ENCODE data around the gene QRFP.

Gene QRFP

DNA sequence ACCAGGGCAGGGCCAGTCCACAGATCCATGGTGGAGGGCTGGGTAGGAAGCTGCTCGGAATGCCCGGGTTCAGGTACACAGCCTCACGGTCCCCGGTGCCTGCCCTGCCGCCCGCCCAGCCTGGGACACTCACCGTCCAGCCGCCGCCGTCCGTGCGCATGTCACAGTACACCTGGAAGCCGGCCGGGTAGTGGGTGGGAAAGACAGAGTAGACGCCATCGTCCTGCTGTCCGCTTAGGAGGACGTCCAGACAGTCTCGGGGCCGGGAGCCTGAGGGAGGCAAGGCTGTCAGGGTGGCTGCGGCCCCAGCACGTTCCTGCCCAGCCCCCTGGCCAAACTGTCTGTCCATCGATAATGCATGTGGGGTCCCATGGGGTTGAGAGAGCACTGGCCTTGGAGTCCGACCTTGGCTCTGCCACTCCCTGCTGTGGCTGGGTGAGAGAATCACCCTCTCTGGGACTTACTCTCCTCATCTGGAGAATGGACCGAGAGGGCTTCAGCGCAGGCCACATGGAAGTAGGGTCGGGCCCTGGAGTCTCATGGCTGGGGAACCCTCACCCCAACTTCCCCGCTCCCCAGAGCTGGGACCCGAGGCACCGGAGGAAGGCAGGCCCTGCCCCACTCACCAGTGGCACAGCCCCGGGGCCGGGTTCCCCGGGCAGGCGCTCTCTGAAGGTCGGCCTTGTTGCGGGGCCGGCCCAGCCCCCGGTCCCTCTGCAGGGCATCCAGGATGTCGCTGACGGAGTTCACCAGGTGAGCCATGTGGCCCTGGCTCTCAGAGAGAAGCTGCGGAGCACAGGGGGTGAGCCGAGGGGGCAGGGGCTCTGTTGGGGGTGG, 27.2 kb upstream of the QRFP start:
- H3K27ac ChIP-seq = no peak overlapping the region
- H4K20me1 ChIP-seq = peaks cover 0 to 41% (median 4%) of the 10 kb centered on the region in 11 experiments; a peak in 9 of 22 replicates
- peaks cover 21 to 60% (median 34%) of the 10 kb centered on the region in 11 experiments for H3K27me3 ChIP-seq
- H3K4me1 ChIP-seq = peaks cover 29 to 84% (median 80%) of the 10 kb centered on the region in 10 experiments
- H3K4me2 ChIP-seq = no peak overlapping the region
- TF ChIP-seq Cebpa-rat (IDR thresholded peaks at IDR 0.05) = no peak
- H3K9ac ChIP-seq = no peak overlapping the region
- no peaks in the 10 kb centered on the region for H3K9me3 ChIP-seq (replicated peaks in 1 of 11)
- H3K36me3 ChIP-seq = no peaks in the 10 kb centered on the region
- H3K4me3 ChIP-seq = no peak overlapping the region

DNA sequence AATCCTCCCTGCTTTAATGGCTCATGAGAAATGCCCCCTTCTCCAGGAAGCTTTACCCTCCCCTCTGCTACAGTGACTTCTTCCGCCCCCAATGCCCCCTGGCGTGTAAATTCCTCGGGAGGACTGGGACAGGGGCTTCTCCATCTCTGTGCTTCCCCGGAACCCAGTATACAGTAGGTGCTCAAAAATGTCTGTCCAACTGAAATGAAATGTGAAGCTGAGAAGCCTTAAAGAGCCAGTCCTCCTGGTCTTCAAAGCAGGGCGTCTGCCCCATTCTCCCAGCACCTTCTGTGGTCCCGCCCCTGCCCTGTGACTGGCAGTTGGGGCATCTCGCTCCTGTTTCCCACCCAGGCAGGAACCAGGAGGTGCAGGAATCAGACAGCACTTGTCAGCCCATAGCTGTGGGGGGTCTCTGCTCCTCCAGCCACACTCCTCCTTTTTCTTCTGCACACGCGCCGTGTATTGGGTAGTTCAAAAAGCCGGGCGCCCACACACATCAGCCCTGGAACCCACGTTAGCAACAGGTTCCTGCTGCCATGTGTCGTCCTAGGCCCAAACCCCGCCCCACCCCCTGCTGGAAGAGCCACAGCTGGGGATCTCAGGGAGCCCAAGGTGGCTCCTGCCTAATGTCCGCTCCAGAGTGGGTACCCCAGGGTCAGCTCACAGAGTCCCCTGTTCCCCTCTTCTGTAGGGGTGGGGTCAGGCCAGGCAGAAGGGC, 26.4 kb upstream of the QRFP start:
- peaks cover 21 to 68% (median 37%) of the 10 kb centered on the region in 11 experiments for H3K27me3 ChIP-seq
- peaks cover 22 to 84% (median 79%) of the 10 kb centered on the region in 10 experiments for H3K4me1 ChIP-seq
- peaks cover 0 to 39% (median 4%) of the 10 kb centered on the region in 11 experiments; a peak in 9 of 22 replicates for H4K20me1 ChIP-seq

DNA sequence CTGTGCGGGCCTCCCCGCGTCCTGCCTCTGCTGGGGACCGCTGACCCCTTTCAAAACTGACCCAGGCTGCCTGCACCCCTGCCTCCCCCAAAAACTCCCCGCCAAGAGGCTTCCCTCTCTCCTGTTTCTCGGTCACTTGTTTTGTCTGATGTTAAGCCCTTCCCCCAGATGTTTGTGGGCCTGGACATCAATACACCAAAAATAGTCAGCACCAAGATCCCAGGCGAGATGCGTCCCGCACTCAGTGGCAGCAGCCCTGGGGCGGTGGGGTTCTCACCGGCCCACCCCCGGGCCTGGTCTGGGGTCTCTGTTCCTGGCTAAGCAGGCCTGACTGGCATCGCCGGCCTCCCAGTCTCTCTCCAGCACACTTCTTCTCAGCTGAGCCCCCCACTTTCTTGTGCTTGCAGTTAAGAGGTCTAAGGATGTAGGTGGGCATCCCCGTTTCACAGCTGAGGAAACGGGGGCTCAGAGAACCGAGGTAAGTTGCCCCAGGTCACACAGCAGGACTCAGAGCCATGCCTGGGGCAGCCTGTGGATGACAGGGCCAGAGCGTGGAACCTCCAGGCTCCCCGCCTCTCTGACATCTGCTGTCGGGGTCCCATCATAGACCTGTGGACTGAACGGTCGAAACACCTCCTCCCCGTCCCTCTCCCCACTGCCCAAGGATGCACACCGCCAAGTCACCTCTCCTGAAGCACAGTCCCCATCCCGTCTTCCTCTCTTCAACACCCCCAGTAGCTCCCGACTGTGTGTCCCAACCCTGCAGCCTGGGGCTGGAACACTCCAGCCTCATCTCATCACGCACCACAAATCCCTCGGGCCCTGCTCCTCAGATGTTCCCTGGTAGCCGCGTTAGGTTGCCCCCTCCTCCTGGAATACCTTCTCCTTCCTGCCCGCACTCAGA, 25.6 kb upstream of the QRFP start:
- H3K4me2 ChIP-seq = peak overlapping the region in 9 of 11 experiments; percentile 5 to 80 (median 61); a peak in 16 of 22 replicates
- peaks cover 21 to 72% (median 37%) of the 10 kb centered on the region in 11 experiments for H3K27me3 ChIP-seq
- no peaks in the 10 kb centered on the region for H3K36me3 ChIP-seq
- no peak overlapping the region for H3K4me3 ChIP-seq
- no peaks in the 10 kb centered on the region for H3K9me3 ChIP-seq (replicated peaks in 1 of 11)
- no peak overlapping the region for H3K27ac ChIP-seq
- TF ChIP-seq Cebpa-rat (IDR thresholded peaks at IDR 0.05) = no peak
- peaks cover 14 to 84% (median 78%) of the 10 kb centered on the region in 10 experiments for H3K4me1 ChIP-seq
- H3K9ac ChIP-seq = peak overlapping the region in 1 of 11 experiments; percentile 2; a peak in 1 of 22 replicates
- H4K20me1 ChIP-seq = peaks cover 0 to 40% (median 4%) of the 10 kb centered on the region in 11 experiments; a peak in 8 of 22 replicates

More for the DNA sequence above, 26.4 kb upstream of the QRFP start:
- Histone ChIP-seq H3K36me3 (no peaks in the 10 kb centered on the region), H3K27ac (no peak overlapping the region), H3K9me3 (replicated peaks in 1 of 11) (no peaks in the 10 kb centered on the region), H3K4me2 (peak overlapping the region in 9 of 11 experiments; percentile 5 to 80 (median 61); a peak in 16 of 22 replicates), H3K9ac (no peak overlapping the region), H3K4me3 (no peak overlapping the region)
- no peak for TF ChIP-seq Cebpa-rat (IDR thresholded peaks at IDR 0.05)

DNA sequence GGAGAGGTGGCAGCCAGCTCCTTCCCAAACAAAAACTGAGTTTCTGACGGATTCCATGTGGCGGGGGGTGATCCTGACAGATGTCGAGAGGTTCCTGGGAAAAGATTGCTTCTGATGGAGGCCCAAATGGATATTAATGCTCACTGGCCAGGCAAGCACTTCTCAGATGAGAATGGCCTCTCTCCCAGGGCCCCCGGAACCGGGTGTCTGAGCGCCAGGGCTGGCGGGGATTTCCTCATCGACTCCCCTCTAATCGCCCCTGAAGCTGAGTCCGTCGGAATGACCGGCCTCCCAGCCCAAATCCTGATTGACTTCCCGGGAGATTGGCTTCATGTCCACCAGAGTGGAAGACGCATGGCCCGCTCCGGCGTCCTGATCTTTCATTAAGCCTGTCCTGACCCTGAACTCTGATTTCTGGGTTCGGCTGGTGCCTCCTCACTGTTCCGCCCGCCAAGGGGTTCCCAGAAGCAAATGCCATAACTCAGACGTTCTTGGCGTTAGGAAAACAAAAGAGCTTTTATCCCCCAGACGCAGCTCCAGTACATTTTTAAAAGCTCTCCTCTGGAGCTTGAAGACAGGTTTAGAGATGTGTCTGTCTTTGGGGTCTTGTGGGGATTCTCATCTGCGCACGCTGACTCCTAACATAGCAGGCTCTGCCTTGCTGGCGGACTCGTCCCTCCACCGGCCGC, 24.8 kb upstream of the QRFP start:
- Histone ChIP-seq H3K27me3 (peaks cover 21 to 72% (median 37%) of the 10 kb centered on the region in 11 experiments), H3K9me3 (replicated peaks in 1 of 11) (no peaks in the 10 kb centered on the region), H3K4me3 (no peak overlapping the region), H3K27ac (no peak overlapping the region), H4K20me1 (peaks cover 0 to 40% (median 4%) of the 10 kb centered on the region in 11 experiments; a peak in 8 of 22 replicates), H3K4me2 (peak overlapping the region in 8 of 11 experiments; percentile 41 to 80 (median 63); a peak in 15 of 22 replicates), H3K4me1 (peaks cover 10 to 84% (median 76%) of the 10 kb centered on the region in 10 experiments), H3K9ac (peak overlapping the region in 1 of 11 experiments; percentile 14; a peak in 1 of 22 replicates), H3K36me3 (no peaks in the 10 kb centered on the region)
- no peak for TF ChIP-seq Cebpa-rat (IDR thresholded peaks at IDR 0.05)

DNA sequence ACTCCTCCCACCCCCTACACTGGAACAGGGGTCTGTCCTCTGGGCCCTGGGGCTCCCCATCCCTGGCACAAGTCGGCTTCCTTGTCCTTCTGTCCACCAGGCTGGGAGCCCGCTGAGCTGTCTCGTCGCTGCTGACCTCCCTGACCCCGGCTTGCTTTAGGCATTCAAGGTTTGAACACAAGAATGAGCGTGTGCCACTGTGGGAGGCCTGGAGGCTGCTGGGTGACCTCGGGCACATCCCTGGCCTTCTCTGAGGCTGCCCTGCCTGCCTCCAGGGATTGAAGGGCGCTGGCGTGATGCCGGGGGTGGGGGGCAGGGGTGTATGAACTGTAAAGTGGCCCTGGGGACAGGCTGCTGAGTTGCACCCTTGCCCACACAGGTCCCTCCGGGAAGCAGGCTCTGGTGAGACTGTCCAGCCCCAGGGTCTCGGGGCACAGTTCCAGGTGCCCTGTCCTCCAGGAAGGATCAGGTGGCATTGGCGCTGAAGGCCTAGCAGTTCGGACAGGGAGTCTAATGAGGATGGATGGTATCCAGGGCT, 24.2 kb upstream of the QRFP start:
- H3K9me3 ChIP-seq (replicated peaks in 1 of 11) = no peaks in the 10 kb centered on the region
- no peaks in the 10 kb centered on the region for H3K36me3 ChIP-seq
- no peak overlapping the region for H3K27ac ChIP-seq
- peak overlapping the region in 8 of 11 experiments; percentile 41 to 80 (median 63); a peak in 14 of 22 replicates for H3K4me2 ChIP-seq
- no peak for TF ChIP-seq Cebpa-rat (IDR thresholded peaks at IDR 0.05)
- H3K4me1 ChIP-seq = peaks cover 6 to 84% (median 72%) of the 10 kb centered on the region in 10 experiments
- H3K9ac ChIP-seq = 0 out of 22 replicates have a peak overlapping the region, but pooled peaks of 2 of the 11 experiments have one; percentile 9 to 14
- peaks cover 0 to 39% (median 1%) of the 10 kb centered on the region in 11 experiments; a peak in 8 of 22 replicates for H4K20me1 ChIP-seq
- no peak overlapping the region for H3K4me3 ChIP-seq
- H3K27me3 ChIP-seq = peaks cover 21 to 71% (median 35%) of the 10 kb centered on the region in 11 experiments

DNA sequence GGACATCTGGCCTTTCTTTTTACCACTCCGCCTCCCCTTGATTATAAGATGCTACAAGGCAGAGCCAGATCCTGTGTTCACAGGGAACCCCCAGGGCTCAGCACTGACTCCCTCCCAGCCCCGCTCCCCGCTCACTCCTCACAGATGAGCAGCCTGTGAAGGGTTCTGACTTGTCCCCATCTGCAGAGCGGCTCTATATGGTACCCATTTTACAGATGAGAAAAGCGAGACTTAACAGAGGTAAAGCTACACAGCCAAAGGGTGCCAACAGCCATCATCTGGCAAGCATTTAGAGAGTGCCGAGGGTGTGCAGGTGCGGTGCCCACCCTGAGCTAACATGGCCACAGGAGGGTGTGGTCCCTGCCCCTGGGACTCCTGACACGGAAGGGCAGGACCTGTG, 23.6 kb upstream of the QRFP start:
- Histone ChIP-seq H3K4me1 (peaks cover under 1 to 83% (median 67%) of the 10 kb centered on the region in 10 experiments; a peak in 18 of 20 replicates), H3K27ac (no peak overlapping the region), H3K4me3 (no peak overlapping the region), H3K9ac (no peak overlapping the region), H3K27me3 (peaks cover 18 to 65% (median 29%) of the 10 kb centered on the region in 11 experiments), H3K36me3 (no peaks in the 10 kb centered on the region), H3K4me2 (peak overlapping the region in 7 of 11 experiments; percentile 41 to 80 (median 65); a peak in 13 of 22 replicates), H3K9me3 (replicated peaks in 1 of 11) (no peaks in the 10 kb centered on the region), H4K20me1 (peaks cover 0 to 33% (median 0%) of the 10 kb centered on the region in 11 experiments; a peak in 8 of 22 replicates)
- no peak for TF ChIP-seq Cebpa-rat (IDR thresholded peaks at IDR 0.05)

DNA sequence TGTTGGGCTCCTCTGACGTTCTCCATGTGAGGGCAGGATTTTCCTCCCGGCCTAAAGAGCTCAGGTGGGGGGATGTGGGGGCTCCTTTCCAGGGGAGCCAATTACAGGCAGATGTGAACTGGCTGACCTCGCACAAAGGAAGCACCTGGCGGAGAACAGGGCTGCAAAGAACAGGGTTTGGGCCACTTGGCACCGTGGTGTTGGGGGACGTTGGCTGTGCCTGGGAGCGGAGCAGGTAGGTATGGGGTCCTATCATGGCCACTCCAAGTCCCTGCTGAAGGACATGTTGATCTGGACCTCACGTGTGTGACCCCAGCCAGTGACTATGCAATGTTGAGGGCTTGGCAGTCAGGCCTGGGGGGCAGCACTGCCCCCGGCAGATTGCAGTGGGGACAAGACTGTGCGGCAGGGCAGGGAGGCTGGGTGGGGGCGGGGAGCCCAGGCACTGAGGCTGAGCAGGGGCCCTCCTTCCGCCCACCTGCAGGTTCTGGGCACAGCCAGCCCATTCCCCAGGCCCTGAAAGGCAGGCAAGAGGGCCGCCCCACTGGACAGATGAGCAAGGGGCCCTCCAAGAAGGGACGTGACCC, 23.0 kb upstream of the QRFP start:
- H3K36me3 ChIP-seq = no peaks in the 10 kb centered on the region
- H3K27ac ChIP-seq = no peak overlapping the region
- H3K27me3 ChIP-seq = peaks cover 16 to 59% (median 27%) of the 10 kb centered on the region in 11 experiments
- no peak for TF ChIP-seq Cebpa-rat (IDR thresholded peaks at IDR 0.05)
- no peaks in the 10 kb centered on the region for H3K9me3 ChIP-seq (replicated peaks in 1 of 11)
- H3K9ac ChIP-seq = peak overlapping the region in 3 of 11 experiments; percentile 0 to 13 (median 13); a peak in 1 of 22 replicates
- H3K4me3 ChIP-seq = no peak overlapping the region
- peaks cover 0 to 34% (median under 1%) of the 10 kb centered on the region in 11 experiments; a peak in 7 of 22 replicates for H4K20me1 ChIP-seq
- H3K4me1 ChIP-seq = peaks cover 0 to 86% (median 68%) of the 10 kb centered on the region in 10 experiments; a peak in 17 of 20 replicates
- peak overlapping the region in 9 of 11 experiments; percentile 21 to 80 (median 61); a peak in 17 of 22 replicates for H3K4me2 ChIP-seq
